Measurements from ENCODE around the gene L2HGDH. TPM values are rescaled to one million over a fixed set of nuclear protein-coding genes. Genes with fewer than 3 reads are reported as not detected.

L2HGDH gene
- polyA plus RNA-seq, 1 donor (not counting 4 experiments of a cell fraction or from before 2014, with no cell fraction given) = 7.9 TPM

DNA sequence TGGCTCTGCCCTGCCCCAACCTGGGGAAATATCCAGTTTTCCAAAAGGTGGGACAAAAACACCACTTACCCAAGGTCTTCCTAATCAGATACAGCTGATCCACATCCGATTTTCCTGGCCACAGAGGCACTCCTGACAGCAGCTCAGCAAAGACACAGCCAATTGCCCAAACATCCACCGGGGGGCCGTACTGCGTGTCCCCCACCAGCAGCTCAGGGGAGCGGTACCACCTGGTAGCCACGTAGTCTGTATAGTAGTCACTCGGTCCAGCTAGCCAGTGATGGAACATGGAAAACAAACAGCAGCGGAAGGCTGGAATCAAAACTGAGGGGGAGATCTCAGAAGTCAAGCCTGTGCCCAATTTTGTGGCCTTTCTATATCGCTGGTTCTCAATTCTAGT lies 28.9 kb upstream of the L2HGDH start:
- H3K9me3 ChIP-seq (ENCODE audit: control insufficient read depth, low read depth, low read length) = no peaks in the 10 kb centered on the region
- no peak overlapping the region for H3K4me2 ChIP-seq (ENCODE audit: control insufficient read depth, extremely low read depth, insufficient read depth, low read depth, low read length)
- no peak overlapping the region for H3K9ac ChIP-seq (ENCODE audit: control insufficient read depth, extremely low read depth, insufficient read depth, low read length)
- DNase-seq (ENCODE audit: low read depth, low spot score) (no peak), FAIRE-seq (no peak)
- peaks cover 26% of the 10 kb centered on the region for H3K4me1 ChIP-seq (ENCODE audit: control insufficient read depth, extremely low read depth, insufficient read depth, low read length)
- TF ChIP-seq EZH2 (IDR thresholded peaks at IDR 0.05; ENCODE audit: low read length) = no peak
- TF ChIP-seq, protein P1, sequence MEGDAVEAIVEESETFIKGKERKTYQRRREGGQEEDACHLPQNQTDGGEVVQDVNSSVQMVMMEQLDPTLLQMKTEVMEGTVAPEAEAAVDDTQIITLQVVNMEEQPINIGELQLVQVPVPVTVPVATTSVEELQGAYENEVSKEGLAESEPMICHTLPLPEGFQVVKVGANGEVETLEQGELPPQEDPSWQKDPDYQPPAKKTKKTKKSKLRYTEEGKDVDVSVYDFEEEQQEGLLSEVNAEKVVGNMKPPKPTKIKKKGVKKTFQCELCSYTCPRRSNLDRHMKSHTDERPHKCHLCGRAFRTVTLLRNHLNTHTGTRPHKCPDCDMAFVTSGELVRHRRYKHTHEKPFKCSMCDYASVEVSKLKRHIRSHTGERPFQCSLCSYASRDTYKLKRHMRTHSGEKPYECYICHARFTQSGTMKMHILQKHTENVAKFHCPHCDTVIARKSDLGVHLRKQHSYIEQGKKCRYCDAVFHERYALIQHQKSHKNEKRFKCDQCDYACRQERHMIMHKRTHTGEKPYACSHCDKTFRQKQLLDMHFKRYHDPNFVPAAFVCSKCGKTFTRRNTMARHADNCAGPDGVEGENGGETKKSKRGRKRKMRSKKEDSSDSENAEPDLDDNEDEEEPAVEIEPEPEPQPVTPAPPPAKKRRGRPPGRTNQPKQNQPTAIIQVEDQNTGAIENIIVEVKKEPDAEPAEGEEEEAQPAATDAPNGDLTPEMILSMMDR (optimal IDR thresholded peaks at IDR 0.05 in 1 of 3, IDR thresholded peaks at IDR 0.05 in 1 of 3, conservative IDR thresholded peaks at IDR 0.05 in 1 of 3; ENCODE audit: extremely low read depth in 1 of 3, insufficient read depth in 2 of 3, low read length in 3 of 3) = peak in 2 of 3 experiments; percentile 23 to 34
- H3K27ac ChIP-seq (ENCODE audit: control insufficient read depth, insufficient read depth, low read length) = no peak overlapping the region
- dilution Hi-C loops (cut with MboI; ENCODE audit: extremely low pct_ligation_motif_present, low sequenced_read_pairs) = no loop called here
- H3K36me3 ChIP-seq (ENCODE audit: control insufficient read depth in 2 of 2, extremely low read depth in 1 of 2, insufficient read depth in 2 of 2, low read length in 2 of 2) = no peaks in the 10 kb centered on the region
- no peak overlapping the region for H2AFZ ChIP-seq (ENCODE audit: control insufficient read depth, low read length)
- H3K27me3 ChIP-seq (ENCODE audit: control insufficient read depth, extremely low read depth, insufficient read depth, low read length) = no peaks in the 10 kb centered on the region
- no peaks in the 10 kb centered on the region for H3K79me2 ChIP-seq (ENCODE audit: control insufficient read depth, insufficient read depth, low read length)
- H4K20me1 ChIP-seq (ENCODE audit: control insufficient read depth, extremely low read depth, insufficient read depth, low read length) = no peaks in the 10 kb centered on the region
- H3K9me1 ChIP-seq (ENCODE audit: control insufficient read depth, extremely low read depth, insufficient read depth, low read length) = peaks cover 2% of the 10 kb centered on the region
- no peak overlapping the region for H3K4me3 ChIP-seq (ENCODE audit: control insufficient read depth in 2 of 3, extremely low read depth in 1 of 3, insufficient read depth in 2 of 3, low read depth in 1 of 3, low read length in 3 of 3)

- H3K4me2 ChIP-seq (ENCODE audit: control insufficient read depth, extremely low read depth, insufficient read depth, low read depth, low read length) = no peak overlapping the region
- peaks cover 2% of the 10 kb centered on the region for H3K9me1 ChIP-seq (ENCODE audit: control insufficient read depth, extremely low read depth, insufficient read depth, low read length)
- H4K20me1 ChIP-seq (ENCODE audit: control insufficient read depth, extremely low read depth, insufficient read depth, low read length) = no peaks in the 10 kb centered on the region
- no peaks in the 10 kb centered on the region for H3K36me3 ChIP-seq (ENCODE audit: control insufficient read depth in 2 of 2, extremely low read depth in 1 of 2, insufficient read depth in 2 of 2, low read length in 2 of 2)
- no peak overlapping the region for H3K4me3 ChIP-seq (ENCODE audit: control insufficient read depth in 2 of 3, extremely low read depth in 1 of 3, insufficient read depth in 2 of 3, low read depth in 1 of 3, low read length in 3 of 3)
- no peaks in the 10 kb centered on the region for H3K27me3 ChIP-seq (ENCODE audit: control insufficient read depth, extremely low read depth, insufficient read depth, low read length)
- TF ChIP-seq EZH2 (IDR thresholded peaks at IDR 0.05; ENCODE audit: low read length) = no peak
- TF ChIP-seq, protein P1 (optimal IDR thresholded peaks at IDR 0.05 in 1 of 3, IDR thresholded peaks at IDR 0.05 in 1 of 3, conservative IDR thresholded peaks at IDR 0.05 in 1 of 3; ENCODE audit: extremely low read depth in 1 of 3, insufficient read depth in 2 of 3, low read length in 3 of 3) = no peak
- no peak for DNase-seq (ENCODE audit: low read depth, low spot score)
- H2AFZ ChIP-seq (ENCODE audit: control insufficient read depth, low read length) = no peak overlapping the region
- peaks cover 29% of the 10 kb centered on the region for H3K4me1 ChIP-seq (ENCODE audit: control insufficient read depth, extremely low read depth, insufficient read depth, low read length)
- dilution Hi-C loops (cut with MboI; ENCODE audit: extremely low pct_ligation_motif_present, low sequenced_read_pairs) = no loop called here
- H3K79me2 ChIP-seq (ENCODE audit: control insufficient read depth, insufficient read depth, low read length) = no peaks in the 10 kb centered on the region
- H3K9me3 ChIP-seq (ENCODE audit: control insufficient read depth, low read depth, low read length) = no peaks in the 10 kb centered on the region
- H3K9ac ChIP-seq (ENCODE audit: control insufficient read depth, extremely low read depth, insufficient read depth, low read length) = no peak overlapping the region
- no peak for FAIRE-seq
- H3K27ac ChIP-seq (ENCODE audit: control insufficient read depth, insufficient read depth, low read length) = no peak overlapping the region
Observed at GRCh38 chr14:50340045-50340444, 28.0 kb upstream of the L2HGDH start.

Data from keratinocyte (primary cell).